Measurements from ENCODE around the gene P4HA2.
A peak's percentile ranks its signal among the peaks of the same experiment; 100 is the strongest.
"Not testable (repeated sequence)": the region's sequence is repeated elsewhere in the genome, so short reads cannot be mapped to it uniquely, and the experiment has no call there.

The P4HA2 gene

GRCh38 chr5:132198571-132198970 lies 29.1 kb downstream of the P4HA2 start:
- DNase-seq = no peak

- no peak for DNase-seq
Observed at GRCh38 chr5:132195727-132196126, 31.9 kb downstream of the P4HA2 start.

GRCh38 chr5:132193165-132193694 lies 34.4 kb downstream of the P4HA2 start:
- DNase-seq = no peak

- peak in 1 of 2 donors; percentile 81 for DNase-seq
Observed at GRCh38 chr5:132190161-132190817, 37.4 kb downstream of the P4HA2 start.

- DNase-seq = no peak
Observed at GRCh38 chr5:132184588-132184987, 43.1 kb downstream of the P4HA2 start.

GRCh38 chr5:132183723-132184122 lies 43.9 kb downstream of the P4HA2 start:
- no peak for DNase-seq

GRCh38 chr5:132182359-132183040 lies 45.2 kb downstream of the P4HA2 start:
- no peak for DNase-seq

GRCh38 chr5:132181011-132181629 lies 46.5 kb downstream of the P4HA2 start:
- DNase-seq = no peak

- DNase-seq = peak in 1 of 2 donors; percentile 54
Observed at GRCh38 chr5:132180134-132180745, 47.4 kb downstream of the P4HA2 start.

GRCh38 chr5:132179405-132179804 lies 48.2 kb downstream of the P4HA2 start:
- no peak for DNase-seq

GRCh38 chr5:132177691-132178149 lies 49.9 kb downstream of the P4HA2 start:
- DNase-seq = no peak

GRCh38 chr5:132176987-132177386 lies 50.7 kb downstream of the P4HA2 start:
- DNase-seq = no peak

- no peak for DNase-seq
Observed at GRCh38 chr5:132176521-132176945, 51.1 kb downstream of the P4HA2 start.

GRCh38 chr5:132162945-132163344 lies 64.7 kb downstream of the P4HA2 start:
- no peak for DNase-seq

GRCh38 chr5:132161574-132162326 lies 65.9 kb downstream of the P4HA2 start:
- not testable (repeated sequence) for DNase-seq

- DNase-seq = no peak
Observed at GRCh38 chr5:132156413-132156812, 71.2 kb downstream of the P4HA2 start.

GRCh38 chr5:132150565-132150964 lies 77.1 kb downstream of the P4HA2 start:
- DNase-seq = no peak

GRCh38 chr5:132147663-132148062 lies 80.0 kb downstream of the P4HA2 start:
- DNase-seq = no peak

GRCh38 chr5:132145326-132145725 lies 82.3 kb downstream of the P4HA2 start:
- DNase-seq = not testable (repeated sequence)

GRCh38 chr5:132143148-132143547 lies 84.5 kb downstream of the P4HA2 start:
- no peak for DNase-seq

GRCh38 chr5:132142459-132142858 lies 85.2 kb downstream of the P4HA2 start:
- no peak for DNase-seq

Data from hippocampal formation (tissue), 2 donors.